GM12878 (cell line): ENCODE measurements around the gene TMEM120B. TPM values are rescaled to one million over a fixed set of nuclear protein-coding genes. Genes with fewer than 3 reads are reported as not detected.

Experiments
- ATAC-seq: fragments of 200-7000 bp; cut with Tn5 transposase; 3 replicates; pipeline ENCODE4 v1.9.1; 2020; ENCODE audit warnings: mild to moderate bottlenecking, moderate library complexity
- BruUV-seq: library from RNA; stranded (reverse); fragments of 400-500 nt; replicated peaks from 2 replicates; lab custom pipeline; 2021; lab: Mats Ljungman, UMichigan
- CTCF ChIA-PET: fragments of 300-600 bp; sonication (Branson Sonifier 250); formaldehyde crosslinking; extraction: SDS; loops from one replicate; lab custom pipeline; 2021; ENCODE audit warnings: inconsistent platforms; lab: Yijun Ruan, JAX
- POLR2A ChIA-PET: fragments of 350-600 bp; formaldehyde crosslinking; extraction: SDS; loops from one replicate; lab custom pipeline; 2021; ENCODE audit warnings: inconsistent platforms; lab: Charles Lee
- RAD21 ChIA-PET: fragments of 300-600 bp; sonication (Branson Sonifier 250); formaldehyde crosslinking; loops from one replicate; lab custom pipeline; 2023; ENCODE audit warnings: antibody characterized with exemption; ENCODE audit not compliant: unreplicated experiment; lab: Charles Lee
- SMC1A ChIA-PET: fragments of 300-600 bp; sonication (Branson Sonifier 250); formaldehyde crosslinking; loops from one replicate; lab custom pipeline; 2023; ENCODE audit not compliant: unreplicated experiment, uncharacterized antibody; lab: Charles Lee
- DNase-seq: peaks from one replicate; pipeline ENCODE4 v3.0.0-alpha.2; 2011; ENCODE audit warnings: low read depth, low spot score
- FAIRE-seq: peaks from 3 replicates; lab custom pipeline; 2011; peaks lifted over from hg19 to GRCh38; lab: Jason Lieb, UNC
- H2AFZ ChIP-seq: 2 replicates; pipeline ENCODE4 v1.6.0; 2011; ENCODE audit warnings: low read depth, low read length, control low read depth; ENCODE audit not compliant: control insufficient read depth
- H3K27ac ChIP-seq: 2 replicates; pipeline ENCODE4 v1.5.1; 2011; ENCODE audit warnings: control low read depth; ENCODE audit not compliant: control insufficient read depth, insufficient read depth
- H3K27me3 ChIP-seq, 2 experiments: replicated peaks in 1 of 2; 2 replicates each; pipeline versions ENCODE4 v1.6.0 to v1.6.1; 2011; ENCODE audit warnings: low read length in 1 of 2; ENCODE audit not compliant: control insufficient read depth in 2 of 2, insufficient read depth in 2 of 2
- H3K36me3 ChIP-seq, 2 experiments: 2 replicates each; pipeline ENCODE4 v1.5.1; 2011; ENCODE audit warnings: low read length in 1 of 2; ENCODE audit not compliant: control insufficient read depth in 2 of 2, insufficient read depth in 2 of 2
- H3K4me1 ChIP-seq: 2 replicates; pipeline ENCODE4 v1.6.1; 2011; ENCODE audit warnings: mild to moderate bottlenecking, low read length, moderate library complexity, mixed read lengths; ENCODE audit not compliant: control insufficient read depth, insufficient read depth
- H3K4me2 ChIP-seq: 2 replicates; pipeline ENCODE4 v1.6.0; 2011; ENCODE audit warnings: control low read depth; ENCODE audit not compliant: control insufficient read depth, insufficient read depth
- H3K4me3 ChIP-seq: fragments of 200-600 bp; sonication (generic); 2 replicates; pipeline ENCODE4 v1.5.1; 2016
- H3K79me2 ChIP-seq: 2 replicates; pipeline ENCODE4 v1.6.0; 2011; ENCODE audit warnings: low read length; ENCODE audit not compliant: control insufficient read depth, insufficient read depth
- H3K9ac ChIP-seq: 2 replicates; pipeline ENCODE4 v1.8.0; 2011; ENCODE audit warnings: low read length, control low read depth, mixed read lengths; ENCODE audit not compliant: control insufficient read depth, insufficient read depth
- H3K9me3 ChIP-seq: replicated peaks from 3 replicates; pipeline ENCODE4 v1.5.1; 2011; ENCODE audit warnings: mild to moderate bottlenecking, low read length; ENCODE audit not compliant: control insufficient read depth, insufficient read depth
- H4K20me1 ChIP-seq: 2 replicates; pipeline ENCODE4 v1.6.0; 2011; ENCODE audit not compliant: control insufficient read depth, insufficient read depth
- ATF7 ChIP-seq: fragments of 450-650 bp; IDR thresholded peaks from 2 replicates; pipeline ENCODE4 v1.6.1; 2016; ENCODE audit warnings: low read depth, mild to moderate bottlenecking
- CEBPB ChIP-seq, 2 experiments: fragments of 150-350 bp in 1 of 2; IDR thresholded peaks; 2 replicates each; pipeline ENCODE4 v1.6.1; 2012 to 2014; ENCODE audit warnings: low read depth in 2 of 2, low read length in 2 of 2, borderline replicate concordance in 1 of 2, inconsistent platforms in 1 of 2
- SP1 ChIP-seq: IDR thresholded peaks from one replicate; pipeline ENCODE4 v1.6.1; 2011; ENCODE audit warnings: low read depth, low read length
- SUPT20H ChIP-seq: IDR thresholded peaks from 2 replicates; pipeline ENCODE4 v1.6.1; 2011; ENCODE audit warnings: low read depth, mild to moderate bottlenecking, low read length, moderate library complexity, borderline replicate concordance; ENCODE audit not compliant: control insufficient read depth
- ZNF207 ChIP-seq: fragments of 450-650 bp; IDR thresholded peaks from 2 replicates; pipeline ENCODE4 v1.6.1; 2014; ENCODE audit warnings: antibody characterized with exemption, mild to moderate bottlenecking, borderline replicate concordance
- WGBS: methylation state at CpG from one replicate; pipeline ENCODE4 v1.1.6; 2016; ENCODE audit warnings: low lambda C conversion rate; ENCODE audit not compliant: insufficient replicate concordance, insufficient coverage; ENCODE audit errors: missing lambda C conversion rate; 5-methylcytosine and 5-hydroxymethylcytosine counted together
- in situ Hi-C: fragments of 300-500 bp; cut with MboI; formaldehyde crosslinking; loops from 9 replicates; pipeline ENCODE4 v1.14.3; 2018; ENCODE audit warnings: mixed read lengths
- intact Hi-C: fragments of 100-400 bp; cut with micrococcal nuclease; formaldehyde crosslinking; loops from one replicate; pipeline ENCODE4 v1.14.2; 2022; ENCODE audit not compliant: unreplicated experiment
- polyA plus RNA-seq, 11 experiments: library from polyadenylated mRNA; depleted of rRNA in 4 of 11; unstranded in 6 of 11; stranded (reverse) in 5 of 11; fragments of >200 nt; fragmentation: Nextera tagmentation in 4 of 11; fragmentation: Illumina TruSeq in 1 of 11; extraction: Ambion mirVana in 4 of 11; extraction: Trizol in 1 of 11; gene quantifications; 1 replicate in 1 of 11; 2 replicates in 10 of 11; pipeline versions ENCODE4 v1.2.1 to v1.2.3, GENCODE V29; 2011 to 2016; ENCODE audit warnings: inconsistent platforms in 2 of 11, missing spikeins in 2 of 11, low read depth in 1 of 11
- total RNA-seq, 4 experiments: library from RNA; depleted of rRNA in 3 of 4; stranded (reverse); fragments of >200 nt in 3 of 4; fragmentation: Illumina TruSeq in 1 of 4; extraction: Trizol in 1 of 4; gene quantifications; 2 replicates each; pipeline versions ENCODE4 v1.2.1 to v1.2.3, GENCODE V29; 2013 to 2021
- TF ChIP-seq, protein P1 (sequence below): fragments of 450-650 bp; IDR thresholded peaks from 2 replicates; pipeline ENCODE4 v1.6.1; 2017; ENCODE audit warnings: mild to moderate bottlenecking

The TMEM120B gene
- total and polyA plus RNA-seq, 10 of the 15 experiments (the other 5 are each of a cell fraction or from before 2014, with no cell fraction given): 4.0 to 26.2 (median 9.2) TPM

DNA sequence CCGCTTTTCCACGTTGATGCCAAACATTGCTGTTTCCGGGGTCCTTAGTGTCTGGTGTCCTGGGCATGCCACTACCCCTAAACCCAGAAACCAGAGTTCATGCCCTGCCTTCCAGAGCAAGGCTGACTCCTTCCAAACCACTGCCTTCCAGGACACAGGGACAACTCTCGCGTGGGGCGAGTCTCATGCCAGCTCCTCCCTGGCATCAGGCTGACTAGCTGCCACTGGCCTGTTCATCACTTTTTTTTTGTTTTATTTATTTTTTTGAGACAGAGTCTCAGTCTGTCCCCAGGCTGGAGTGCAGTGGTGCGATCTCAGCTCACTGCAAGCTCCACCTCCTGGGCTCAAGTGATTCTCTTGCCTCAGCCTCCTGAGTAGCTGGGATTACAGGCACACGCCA is 96.1 kb downstream of the TMEM120B start:
- H3K79me2 ChIP-seq: peaks cover 60% of the 10 kb centered on the region
- H3K36me3 ChIP-seq: peaks cover 6 to 16% of the 10 kb centered on the region in 2 experiments; a peak in 3 of 4 replicates
- FAIRE-seq (no peak), DNase-seq (no peak), ATAC-seq (no peak)
- H2AFZ ChIP-seq: no peak overlapping the region
- H3K27me3 ChIP-seq: no peaks in the 10 kb centered on the region
- TF ChIP-seq ATF7 (no peak), SUPT20H (no peak), CEBPB (IDR thresholded peaks at IDR 0.05; ENCODE audit: borderline replicate concordance in 1 of 2, low read depth in 2 of 2, low read length in 2 of 2) (no peak), ZNF207 (no peak), SP1 (no peak)
- TF ChIP-seq, protein P1, sequence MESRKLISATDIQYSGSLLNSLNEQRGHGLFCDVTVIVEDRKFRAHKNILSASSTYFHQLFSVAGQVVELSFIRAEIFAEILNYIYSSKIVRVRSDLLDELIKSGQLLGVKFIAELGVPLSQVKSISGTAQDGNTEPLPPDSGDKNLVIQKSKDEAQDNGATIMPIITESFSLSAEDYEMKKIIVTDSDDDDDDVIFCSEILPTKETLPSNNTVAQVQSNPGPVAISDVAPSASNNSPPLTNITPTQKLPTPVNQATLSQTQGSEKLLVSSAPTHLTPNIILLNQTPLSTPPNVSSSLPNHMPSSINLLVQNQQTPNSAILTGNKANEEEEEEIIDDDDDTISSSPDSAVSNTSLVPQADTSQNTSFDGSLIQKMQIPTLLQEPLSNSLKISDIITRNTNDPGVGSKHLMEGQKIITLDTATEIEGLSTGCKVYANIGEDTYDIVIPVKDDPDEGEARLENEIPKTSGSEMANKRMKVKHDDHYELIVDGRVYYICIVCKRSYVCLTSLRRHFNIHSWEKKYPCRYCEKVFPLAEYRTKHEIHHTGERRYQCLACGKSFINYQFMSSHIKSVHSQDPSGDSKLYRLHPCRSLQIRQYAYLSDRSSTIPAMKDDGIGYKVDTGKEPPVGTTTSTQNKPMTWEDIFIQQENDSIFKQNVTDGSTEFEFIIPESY: no peak
- 93% methylated on average over 8 of the region's 8 CpGs for whole genome bisulfite sequencing
- BruUV-seq: no TSS peak
- SMC1A ChIA-PET: interaction anchor here (12.2 kb wide), 1 partner anchor 15 kb away, joined by 226 read pairs; the partner anchor contains the start of gene RHOF
- intact Hi-C loops (no loop called here), in situ Hi-C loops (no loop called here)
- H3K9me3 ChIP-seq: no peaks in the 10 kb centered on the region
- H3K4me2 ChIP-seq: no peak overlapping the region
- CTCF ChIA-PET: interaction anchor here (1.6 to 13.6 kb wide), 2 partner anchors 12 to 35 kb away, joined by 3 to 565 read pairs; partner anchors contain the start of gene RHOF
- POLR2A ChIA-PET: interaction anchor here (0.6 to 10.1 kb wide), 2 partner anchors 16 to 102 kb away, joined by 3 to 155 read pairs; partner anchors contain the start of gene RHOF
- RAD21 ChIA-PET: interaction anchor here (13.1 kb wide), 1 partner anchor 14 kb away, joined by 395 read pairs; the partner anchor contains the start of gene RHOF
- H3K4me1 ChIP-seq: peaks cover 23% of the 10 kb centered on the region
- H4K20me1 ChIP-seq: peaks cover 9% of the 10 kb centered on the region
- no peak overlapping the region for H3K9ac ChIP-seq
- no peak overlapping the region for H3K4me3 ChIP-seq
- H3K27ac ChIP-seq: no peak overlapping the region
